ENCODE results near the gene PPM1H.

Gene PPM1H

DNA sequence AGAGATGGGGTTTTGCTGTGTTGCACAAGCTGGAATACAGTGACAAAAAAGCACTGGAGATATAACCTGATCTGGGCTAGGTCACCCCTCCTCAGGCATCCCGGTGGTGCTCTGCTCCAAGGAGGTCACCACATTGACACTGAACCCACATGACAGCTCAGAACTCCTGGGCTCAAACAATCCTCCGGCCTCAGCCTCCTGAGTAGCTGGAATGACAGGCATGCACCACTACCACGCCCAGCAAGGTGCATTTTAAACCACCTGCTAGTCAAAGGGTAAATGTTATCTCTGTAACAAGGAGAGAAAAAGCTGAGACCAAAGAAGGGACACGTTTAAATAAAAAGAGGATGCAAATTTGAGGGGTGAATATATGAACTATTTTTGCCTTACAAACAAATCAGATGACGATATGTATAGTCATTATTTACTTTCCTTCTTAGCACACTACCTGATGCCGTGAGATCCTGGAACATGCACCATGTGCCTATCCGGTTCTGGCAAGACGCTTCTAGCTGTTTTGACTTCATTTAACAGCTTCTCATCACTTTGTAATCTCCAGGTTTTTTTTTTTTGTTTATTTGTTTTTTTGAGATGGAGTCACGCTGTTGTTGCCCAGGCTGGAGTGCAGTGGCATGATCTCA is 135.1 kb downstream of the PPM1H start:
- no peak for DNase-seq (ENCODE audit: low spot score)

DNA sequence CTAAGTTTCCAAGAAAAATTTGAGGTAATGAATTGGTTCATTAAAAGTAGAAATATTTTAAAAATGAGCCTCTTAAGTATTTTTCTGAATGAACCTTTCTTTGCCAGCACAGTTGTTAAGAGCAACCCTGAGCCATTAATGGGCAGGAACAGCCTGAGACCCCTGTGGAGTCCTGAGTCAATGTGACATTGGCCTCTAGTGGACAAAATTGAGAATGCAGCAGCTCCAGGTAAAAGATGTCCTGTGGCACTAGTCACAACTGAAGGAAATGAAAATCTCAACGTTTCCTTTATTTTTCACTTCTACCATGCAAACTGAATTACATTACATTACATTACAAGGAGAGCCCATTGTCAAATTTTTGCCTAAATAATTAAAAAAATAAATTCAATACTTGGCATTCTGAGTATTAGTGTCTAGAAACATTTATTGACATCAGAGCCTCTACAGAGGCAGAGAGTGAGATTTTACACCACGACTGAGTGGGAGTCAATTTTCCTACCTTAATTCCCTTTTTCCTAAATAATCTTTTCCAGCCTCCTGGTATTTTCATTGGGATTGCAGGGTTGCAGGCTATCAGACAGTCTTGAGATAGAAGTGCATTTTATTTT is 135.7 kb downstream of the PPM1H start:
- peak; percentile 94 for DNase-seq (ENCODE audit: low spot score)

DNA sequence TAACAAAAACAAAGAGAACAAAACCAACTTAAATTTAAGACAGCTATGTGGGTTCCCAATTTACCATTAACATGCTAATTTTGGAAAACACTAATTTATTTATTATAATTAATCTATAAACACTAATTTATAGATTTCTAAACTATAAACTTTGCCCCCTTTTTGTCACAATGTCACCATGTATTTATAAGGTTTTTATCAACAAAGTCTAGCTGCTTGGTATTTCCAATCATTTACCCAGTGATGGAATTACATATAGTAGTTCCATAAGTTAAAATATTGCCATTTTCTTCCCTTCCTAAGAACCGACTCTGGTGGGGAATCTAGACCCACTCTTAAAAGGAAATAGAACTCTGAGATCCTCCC is 140.7 kb downstream of the PPM1H start:
- DNase-seq (ENCODE audit: low spot score): no peak

GRCh38 chr12:62793256-62794217 is 141.4 kb downstream of the PPM1H start:
- DNase-seq (ENCODE audit: low spot score): peak; percentile 97

DNA sequence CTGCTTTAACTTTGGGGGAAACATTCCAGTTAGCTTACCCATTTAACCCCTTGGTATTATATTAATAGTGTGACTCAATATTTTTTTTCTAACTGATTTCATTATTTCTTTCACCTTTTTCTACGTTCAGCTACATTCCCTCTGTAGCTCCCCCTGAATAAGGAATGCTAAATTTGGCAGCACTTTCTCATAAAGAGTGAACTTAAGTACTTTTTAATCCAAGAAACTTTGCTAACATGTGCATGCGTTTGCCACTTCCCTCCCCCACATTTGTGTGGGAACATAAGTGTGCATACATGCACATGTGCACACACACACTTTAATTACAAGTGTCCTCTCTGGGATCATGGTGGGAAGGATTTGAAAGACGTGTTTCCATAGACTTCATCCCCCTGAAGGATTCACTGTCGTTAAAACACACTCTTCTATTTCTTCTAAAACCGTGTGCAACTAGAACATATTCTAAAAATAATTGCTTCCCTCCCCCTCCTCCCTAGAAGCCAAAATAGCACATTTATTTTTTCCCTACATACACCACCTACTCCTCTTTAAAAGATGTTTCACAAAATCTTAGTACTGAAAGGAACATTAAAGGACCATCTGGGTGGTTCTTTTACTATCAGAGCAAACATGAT is 142.6 kb downstream of the PPM1H start:
- DNase-seq (ENCODE audit: low spot score): peak; percentile 55

GRCh38 chr12:62789851-62790250 is 145.1 kb downstream of the PPM1H start:
- no peak for DNase-seq (ENCODE audit: low spot score)

- DNase-seq (ENCODE audit: low spot score): peak; percentile 43
Measured at GRCh38 chr12:62787611-62788010, 147.3 kb downstream of the PPM1H start.

DNA sequence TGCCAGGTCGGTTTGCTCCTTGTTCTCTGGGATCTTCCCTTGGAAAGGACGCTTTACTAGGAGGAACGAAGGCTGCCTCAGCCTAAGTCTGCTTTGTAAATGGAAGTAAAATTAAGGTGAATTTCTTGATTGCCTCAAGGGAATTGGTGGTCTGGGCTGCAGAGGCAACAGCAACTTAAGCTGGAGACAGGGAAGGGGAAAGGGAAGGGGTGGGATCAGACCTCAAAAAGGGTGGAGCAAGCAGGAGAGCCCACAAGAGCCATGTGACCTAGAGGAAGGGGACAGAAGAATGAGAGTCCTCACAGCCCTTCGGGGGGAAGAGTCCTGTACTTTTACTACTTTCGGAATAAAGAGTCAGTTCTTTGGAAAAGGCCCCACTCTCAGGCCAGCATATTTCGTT is 147.9 kb downstream of the PPM1H start:
- DNase-seq (ENCODE audit: low spot score): peak; percentile 64

GRCh38 chr12:62785941-62786559 is 148.9 kb downstream of the PPM1H start:
- DNase-seq (ENCODE audit: low spot score): peak; percentile 72

GRCh38 chr12:62784576-62784975 is 150.4 kb downstream of the PPM1H start:
- DNase-seq (ENCODE audit: low spot score): no peak

DNA sequence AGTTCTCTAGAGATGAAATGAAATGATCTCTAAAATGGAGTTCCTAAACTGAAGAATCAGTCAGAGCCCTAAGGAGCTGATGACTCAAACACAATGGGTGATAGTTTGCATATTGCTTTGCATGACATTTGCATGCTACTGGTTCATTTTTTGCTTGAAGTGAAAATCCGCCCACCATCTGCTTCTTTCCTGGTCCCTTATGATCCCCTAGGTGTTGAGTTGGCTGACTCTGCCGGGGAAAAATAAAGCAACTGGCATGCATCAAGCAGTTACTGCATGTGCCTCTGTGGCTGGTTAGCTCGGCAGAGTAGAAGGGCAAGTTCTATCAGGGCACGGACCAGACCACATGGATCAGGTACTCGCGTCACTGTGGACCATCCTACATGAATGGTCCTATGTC is 151.1 kb downstream of the PPM1H start:
- peak; percentile 95 for DNase-seq (ENCODE audit: low spot score)

DNA sequence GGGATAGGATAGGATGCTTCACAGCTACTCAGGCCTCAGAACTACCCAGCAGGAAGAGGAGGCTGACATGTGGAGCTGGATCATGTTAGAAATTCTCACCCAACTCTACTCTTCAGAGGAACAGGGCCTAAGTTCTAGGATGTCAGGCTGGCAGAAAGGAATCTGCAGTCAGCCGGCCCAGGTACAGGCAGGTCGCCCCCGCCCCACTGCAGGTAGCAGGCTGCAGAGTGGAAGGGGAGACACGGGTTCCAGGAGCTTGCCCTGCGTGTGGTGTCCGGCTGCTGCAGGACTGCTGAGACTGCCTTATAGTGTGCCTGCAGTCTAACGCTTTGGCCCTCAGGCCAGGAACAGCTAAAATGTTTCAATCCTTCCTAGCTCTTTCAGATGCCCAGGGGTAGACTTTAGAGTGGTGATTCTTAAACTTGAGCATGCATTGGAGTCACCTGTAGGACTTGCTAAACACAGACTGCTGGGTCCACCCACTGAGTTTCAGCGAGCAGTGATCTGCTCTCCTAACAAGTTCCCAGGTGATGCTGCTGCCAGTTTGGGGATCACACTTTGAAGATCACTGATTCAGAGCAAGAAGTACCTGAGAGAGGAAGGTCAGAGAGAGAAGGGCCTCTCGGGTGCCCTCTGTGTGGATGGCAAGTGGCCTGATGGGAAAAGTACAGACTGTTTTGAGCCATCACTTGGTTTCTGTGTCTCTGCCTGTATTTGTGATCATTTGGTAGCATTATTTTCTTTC is 153.6 kb downstream of the PPM1H start:
- no peak for DNase-seq (ENCODE audit: low spot score)

DNA sequence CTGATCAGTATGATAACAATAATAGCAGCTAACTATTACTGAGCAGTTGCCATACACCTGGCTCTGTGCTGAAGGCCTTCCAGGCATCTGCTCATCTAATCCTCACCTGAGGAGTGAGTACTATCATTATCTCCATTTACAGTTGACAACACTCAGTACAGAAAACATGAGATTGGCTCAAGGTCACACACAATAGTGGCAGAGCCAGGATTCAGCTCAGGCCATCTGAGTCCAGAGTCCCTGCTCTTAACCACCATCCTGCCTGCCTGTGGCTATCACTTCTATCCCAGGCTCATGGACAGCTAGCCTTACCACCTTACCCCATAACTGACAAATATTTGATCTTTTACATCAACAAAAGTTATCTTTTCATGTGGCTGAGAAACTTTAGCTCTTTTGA is 155.5 kb downstream of the PPM1H start:
- DNase-seq (ENCODE audit: low spot score): no peak

DNA sequence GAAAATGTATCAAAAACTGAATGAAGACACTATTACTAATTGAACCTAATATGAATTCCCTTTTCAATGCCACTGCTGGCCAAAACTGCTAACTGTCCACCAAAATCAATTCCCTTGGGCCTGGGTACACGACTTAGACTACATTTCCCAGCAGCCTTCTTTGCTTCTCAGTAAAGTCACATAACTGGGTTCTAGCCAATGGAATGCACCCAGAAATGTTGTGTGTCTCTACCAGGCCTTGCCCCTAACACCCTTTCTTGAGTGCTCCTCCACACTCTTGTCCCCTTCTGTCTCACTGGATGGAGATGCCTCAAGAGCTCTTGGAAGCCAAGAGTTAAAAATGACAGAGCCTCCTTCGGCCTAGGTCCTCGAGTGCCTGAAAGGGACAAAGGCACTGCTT is 156.8 kb downstream of the PPM1H start:
- no peak for DNase-seq (ENCODE audit: low spot score)

DNA sequence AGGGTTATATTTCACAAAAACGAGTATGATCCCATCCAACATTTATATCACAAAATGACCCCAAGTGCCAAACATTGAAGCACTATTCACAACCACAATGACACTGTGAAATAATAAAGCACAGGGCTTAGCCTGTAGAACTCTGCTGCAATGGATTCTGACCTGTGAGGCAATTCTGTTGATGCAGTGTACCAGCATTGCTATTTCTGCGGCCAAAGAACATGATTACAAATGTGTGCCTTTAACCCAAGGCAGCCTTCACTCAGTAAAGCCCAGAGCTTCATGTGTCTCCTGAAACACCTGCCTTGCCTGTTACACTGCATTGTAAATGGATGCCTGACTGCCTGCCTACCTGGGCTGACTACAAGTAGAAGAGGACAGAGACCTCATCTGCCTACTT is 158.0 kb downstream of the PPM1H start:
- DNase-seq (ENCODE audit: low spot score): no peak

DNA sequence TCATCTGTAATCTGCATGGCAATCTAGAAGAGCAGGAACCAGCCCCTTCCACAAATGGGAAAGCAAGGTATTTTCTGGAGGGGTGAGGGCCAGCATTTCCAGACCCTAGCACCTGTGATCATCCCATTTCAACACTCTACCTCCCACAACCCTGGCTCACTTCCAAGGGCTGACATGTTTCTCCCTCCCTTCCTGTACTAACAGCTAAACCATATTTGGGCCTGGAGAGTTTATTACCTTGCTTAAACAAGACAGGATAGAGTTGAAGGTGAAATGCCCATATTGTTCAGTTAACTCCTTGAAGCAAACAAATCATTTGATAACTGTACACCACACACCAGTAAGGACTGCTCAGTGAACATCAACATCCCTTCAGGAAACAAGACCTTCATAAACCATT is 158.4 kb downstream of the PPM1H start:
- no peak for DNase-seq (ENCODE audit: low spot score)

GRCh38 chr12:62774794-62775193 is 160.2 kb downstream of the PPM1H start:
- no peak for DNase-seq (ENCODE audit: low spot score)

DNA sequence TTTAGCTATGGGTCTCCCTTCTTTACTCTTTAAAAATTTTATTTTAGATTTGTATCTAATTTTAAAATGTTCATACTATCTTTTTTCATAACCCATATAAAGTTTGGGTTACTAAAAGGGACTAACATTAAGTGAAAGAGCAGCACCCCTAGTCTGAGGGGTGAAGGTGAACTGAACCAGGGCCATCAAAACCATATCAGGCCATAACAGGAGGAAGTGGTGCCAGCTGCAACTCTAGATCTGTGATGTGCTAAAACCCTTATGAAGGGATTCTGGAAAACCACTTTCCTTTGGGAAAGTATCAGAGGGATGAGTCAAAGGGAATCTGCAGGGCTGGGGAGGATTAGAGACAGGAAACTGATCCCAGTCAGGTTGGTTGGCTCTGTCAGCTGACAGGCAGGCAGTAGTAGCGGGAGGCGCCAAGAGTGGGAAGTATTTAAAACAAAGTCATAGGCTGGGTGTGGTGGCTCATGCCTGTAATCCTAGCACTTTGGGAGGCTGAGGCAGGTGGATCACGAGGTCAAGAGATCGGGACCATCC is 162.5 kb downstream of the PPM1H start:
- DNase-seq (ENCODE audit: low spot score): no peak

- DNase-seq (ENCODE audit: low spot score): no peak
Measured at GRCh38 chr12:62771828-62772227, 163.1 kb downstream of the PPM1H start.

- DNase-seq (ENCODE audit: low spot score): no peak
Measured at GRCh38 chr12:62770381-62770780, 164.6 kb downstream of the PPM1H start.

- DNase-seq (ENCODE audit: low spot score): no peak
Measured at GRCh38 chr12:62769076-62769619, 165.8 kb downstream of the PPM1H start.
